Right cardiac atrium (tissue), 5 donors: Measurements from ENCODE around the gene CAPN13. TPM values are rescaled to one million over a fixed set of nuclear protein-coding genes. Genes with fewer than 3 reads are reported as not detected.

Experiments used
- ATAC-seq, 2 donors: fragments of 200-7000 bp; cut with Tn5 transposase; one replicate each; pipeline versions ENCODE4 v1.8.0 to v1.9.1; 2020; ENCODE audit warnings: moderate library complexity in 2 of 2, mild to moderate bottlenecking in 1 of 2
- DNase-seq, 3 donors: peaks; one replicate each; pipeline ENCODE4 v3.0.0-alpha.2; 2020
- H3K27ac ChIP-seq: one replicate; pipeline ENCODE4 v1.5.1; 2013; ENCODE audit warnings: mild to moderate bottlenecking, low read length, control low read depth, moderate library complexity
- H3K27me3 ChIP-seq: one replicate; pipeline ENCODE4 v1.6.1; 2013; ENCODE audit not compliant: control insufficient read depth, insufficient read depth
- H3K4me1 ChIP-seq: one replicate; pipeline ENCODE4 v1.6.1; 2013; ENCODE audit warnings: low read length; ENCODE audit not compliant: control insufficient read depth, insufficient read depth
- H3K4me3 ChIP-seq: one replicate; pipeline ENCODE4 v1.5.1; 2013; ENCODE audit warnings: low read length, control low read depth
- H3K9me3 ChIP-seq: one replicate; pipeline ENCODE4 v1.6.1; 2013; ENCODE audit warnings: low read length; ENCODE audit not compliant: control insufficient read depth
- WGBS: extraction: QIAGEN DNeasy Blood & Tissue Kit; methylation state at CpG from one replicate; pipeline ENCODE4 v1.1.7; 2013; 5-methylcytosine and 5-hydroxymethylcytosine counted together
- intact Hi-C, 4 donors: fragments of 100-400 bp; cut with DNase I; formaldehyde crosslinking; loops; one replicate each; pipeline versions ENCODE4 v1.11.0 to v1.14.0; 2022 to 2023
- polyA plus RNA-seq: library from polyadenylated mRNA; stranded (reverse); fragments of 200-250 nt; gene quantifications from one replicate; pipeline ENCODE4 v1.2.3, GENCODE V29; 2013
- total RNA-seq, 4 donors: library from RNA; stranded (reverse); fragmentation: NEBNext Ultra II Directional; extraction: Animal tissue kit (Norgen Biotek cat#: 25700); gene quantifications; one replicate each; pipeline ENCODE4 v1.2.1, GENCODE V29; 2021
- donor health status: healthy with polysubstance abuse.
- donor health status: DM: no; HTN: yes; CAD: no.
- donor health status: DM: no; HTN: no; CAD: no.
- donor health status: DM: no; HTN: yes; CAD: no; lungs with severe emphysema.
- donor health status: DM: yes; HTN: yes; CAD: no.

CAPN13 gene
- total and polyA plus RNA-seq, 5 donors = not detected

GRCh38 chr2:30738141-30738911 lies 68.9 kb downstream of the CAPN13 start:
- 66% methylated on average over 7 of the region's 7 CpGs for WGBS
- DNase-seq = no peak
- intact Hi-C loops = no loop called here

GRCh38 chr2:30737326-30737610 lies 70.0 kb downstream of the CAPN13 start:
- intact Hi-C loops = no loop called here
- H3K4me3 ChIP-seq = no peak overlapping the region
- H3K9me3 ChIP-seq = no peaks in the 10 kb centered on the region
- H3K27ac ChIP-seq = no peak overlapping the region
- DNase-seq (no peak), ATAC-seq (no peak)
- H3K4me1 ChIP-seq = no peaks in the 10 kb centered on the region
- WGBS = 77% methylated on average over 8 of the region's 8 CpGs
- H3K27me3 ChIP-seq = peaks cover 2% of the 10 kb centered on the region

More at GRCh38 chr2:30738141-30738911, 68.9 kb downstream of the CAPN13 start:
- peaks cover 2% of the 10 kb centered on the region for H3K27me3 ChIP-seq
- no peak for ATAC-seq
- H3K4me1 ChIP-seq = no peaks in the 10 kb centered on the region
- H3K4me3 ChIP-seq = no peak overlapping the region
- no peak overlapping the region for H3K27ac ChIP-seq
- H3K9me3 ChIP-seq = no peaks in the 10 kb centered on the region

- Histone ChIP-seq H3K4me1 (no peaks in the 10 kb centered on the region), H3K4me3 (no peak overlapping the region), H3K27ac (no peak overlapping the region), H3K9me3 (no peaks in the 10 kb centered on the region), H3K27me3 (peaks cover 2% of the 10 kb centered on the region)
- intact Hi-C loops = no loop called here
- no peak for ATAC-seq
- no peak for DNase-seq
- 86% methylated on average over 18 of the region's 18 CpGs for WGBS
These were observed 70.6 kb downstream of the CAPN13 start for GRCh38 chr2:30736461-30737325.

GRCh38 chr2:30733876-30734520 lies 73.2 kb downstream of the CAPN13 start:
- no peak overlapping the region for H3K4me3 ChIP-seq
- no peak for DNase-seq
- intact Hi-C loops = no loop called here
- H3K27ac ChIP-seq = no peak overlapping the region
- H3K27me3 ChIP-seq = peaks cover 2% of the 10 kb centered on the region
- H3K4me1 ChIP-seq = no peaks in the 10 kb centered on the region
- WGBS = 66% methylated on average over 15 of the region's 15 CpGs
- ATAC-seq = no peak
- H3K9me3 ChIP-seq = no peaks in the 10 kb centered on the region

- WGBS = 79% methylated on average over 4 of the region's 4 CpGs
- Histone ChIP-seq H3K9me3 (no peaks in the 10 kb centered on the region), H3K4me1 (no peaks in the 10 kb centered on the region), H3K4me3 (no peak overlapping the region), H3K27ac (no peak overlapping the region), H3K27me3 (peaks cover 2% of the 10 kb centered on the region)
- intact Hi-C loops = no loop called here
- ATAC-seq (no peak), DNase-seq (no peak)
These were observed 74.4 kb downstream of the CAPN13 start for GRCh38 chr2:30732876-30733275.

GRCh38 chr2:30732376-30732775 lies 74.9 kb downstream of the CAPN13 start:
- intact Hi-C loops = no loop called here
- ATAC-seq = no peak
- H3K27ac ChIP-seq = no peak overlapping the region

GRCh38 chr2:30731706-30732105 lies 75.5 kb downstream of the CAPN13 start:
- no peak overlapping the region for H3K27ac ChIP-seq
- ATAC-seq (no peak), DNase-seq (no peak)
- no peaks in the 10 kb centered on the region for H3K9me3 ChIP-seq
- H3K4me3 ChIP-seq = no peak overlapping the region
- WGBS = 59% methylated on average over 6 of the region's 6 CpGs
- no peaks in the 10 kb centered on the region for H3K4me1 ChIP-seq
- intact Hi-C loops = no loop called here
- peaks cover 2% of the 10 kb centered on the region for H3K27me3 ChIP-seq

More at GRCh38 chr2:30732376-30732775, 74.9 kb downstream of the CAPN13 start:
- Histone ChIP-seq H3K4me3 (no peak overlapping the region), H3K27me3 (peaks cover 2% of the 10 kb centered on the region), H3K4me1 (no peaks in the 10 kb centered on the region), H3K9me3 (no peaks in the 10 kb centered on the region)
- 80% methylated on average over 10 of the region's 10 CpGs for WGBS
- no peak for DNase-seq

- Histone ChIP-seq H3K9me3 (no peaks in the 10 kb centered on the region), H3K27ac (no peak overlapping the region), H3K27me3 (peaks cover 2% of the 10 kb centered on the region), H3K4me3 (no peak overlapping the region), H3K4me1 (no peaks in the 10 kb centered on the region)
- DNase-seq (no peak), ATAC-seq (no peak)
- WGBS = 82% methylated on average over 16 of the region's 16 CpGs
- intact Hi-C loops = no loop called here
These were observed 76.3 kb downstream of the CAPN13 start for GRCh38 chr2:30730736-30731647.

- no peak for DNase-seq
- intact Hi-C loops = no loop called here
- Histone ChIP-seq H3K9me3 (no peaks in the 10 kb centered on the region), H3K4me3 (no peak overlapping the region), H3K4me1 (no peaks in the 10 kb centered on the region), H3K27me3 (peaks cover 4% of the 10 kb centered on the region), H3K27ac (no peak overlapping the region)
- 37% methylated on average over 5 of the region's 5 CpGs for WGBS
- no peak for ATAC-seq
These were observed 78.2 kb downstream of the CAPN13 start for GRCh38 chr2:30729031-30729430.

- H3K4me3 ChIP-seq = no peak overlapping the region
- 68% methylated on average over 4 of the region's 4 CpGs for WGBS
- intact Hi-C loops = loop anchor here in 1 of 4 donors (5.0 kb wide), 1 partner anchor 444 kb away; no protein-coding TSS in a partner anchor
- H3K4me1 ChIP-seq = no peaks in the 10 kb centered on the region
- no peak overlapping the region for H3K27ac ChIP-seq
- ATAC-seq = no peak
- no peak for DNase-seq
- H3K27me3 ChIP-seq = peaks cover 2% of the 10 kb centered on the region
- no peaks in the 10 kb centered on the region for H3K9me3 ChIP-seq
These were observed 84.1 kb downstream of the CAPN13 start for GRCh38 chr2:30722936-30723725.
